Anterior cingulate cortex (tissue), 58 donors: ENCODE data around the gene URM1.

Source experiments
- DNase-seq, 58 donors: peaks; one replicate each; lab custom pipeline; 2025; lab: John Stamatoyannopoulos, UW

URM1 gene

GRCh38 chr9:128383791-128384190 is 12.6 kb downstream of the URM1 start:
- peak in 34 of 58 donors; percentile 23 to 83 (median 54) for DNase-seq

- DNase-seq, result no peak
These were observed 13.8 kb downstream of the URM1 start for GRCh38 chr9:128384801-128385495.

- no peak for DNase-seq
These were observed 14.6 kb downstream of the URM1 start for GRCh38 chr9:128385496-128386460.

- DNase-seq, result no peak
These were observed 17.0 kb downstream of the URM1 start for GRCh38 chr9:128388150-128388549.

- DNase-seq, result peak in 14 of 58 donors; percentile 22 to 72 (median 43)
These were observed 18.4 kb downstream of the URM1 start for GRCh38 chr9:128389395-128390149.

GRCh38 chr9:128390150-128390812 is 19.1 kb downstream of the URM1 start:
- peak in 5 of 58 donors; percentile 35 to 82 (median 60) for DNase-seq

- DNase-seq, result peak in 26 of 58 donors; percentile 21 to 82 (median 49)
These were observed 19.9 kb downstream of the URM1 start for GRCh38 chr9:128390813-128391711.

- DNase-seq, result no peak
These were observed 20.8 kb downstream of the URM1 start for GRCh38 chr9:128391956-128392301.

- no peak for DNase-seq
These were observed 21.3 kb downstream of the URM1 start for GRCh38 chr9:128392302-128393144.

- DNase-seq, result peak in 51 of 58 donors; percentile 30 to 95 (median 78)
These were observed 22.1 kb downstream of the URM1 start for GRCh38 chr9:128393145-128393775.

GRCh38 chr9:128393970-128394369 is 22.8 kb downstream of the URM1 start:
- DNase-seq, result peak in 13 of 58 donors; percentile 35 to 81 (median 62)

- DNase-seq, result peak in 29 of 58 donors; percentile 26 to 82 (median 59)
These were observed 23.4 kb downstream of the URM1 start for GRCh38 chr9:128394379-128395168.

- peak in 2 of 58 donors; percentile 35 to 40 for DNase-seq
These were observed 25.9 kb downstream of the URM1 start for GRCh38 chr9:128396970-128397613.

GRCh38 chr9:128397831-128398230 is 26.7 kb downstream of the URM1 start:
- DNase-seq, result no peak

- DNase-seq, result no peak
These were observed 28.7 kb downstream of the URM1 start for GRCh38 chr9:128399861-128400260.

- DNase-seq, result no peak
These were observed 33.4 kb downstream of the URM1 start for GRCh38 chr9:128404560-128404959.
